NCI-H2227 (cell line): ENCODE data around the gene KRT82.

ENCODE experiments used
- DNase-seq: peaks from one replicate; lab custom pipeline; 2025; ENCODE audit not compliant: unreplicated experiment; lab: John Stamatoyannopoulos, UW

Gene KRT82

GRCh38 chr12:52362118-52362726 lies 43.9 kb downstream of the KRT82 start:
- DNase-seq, result no peak

DNA sequence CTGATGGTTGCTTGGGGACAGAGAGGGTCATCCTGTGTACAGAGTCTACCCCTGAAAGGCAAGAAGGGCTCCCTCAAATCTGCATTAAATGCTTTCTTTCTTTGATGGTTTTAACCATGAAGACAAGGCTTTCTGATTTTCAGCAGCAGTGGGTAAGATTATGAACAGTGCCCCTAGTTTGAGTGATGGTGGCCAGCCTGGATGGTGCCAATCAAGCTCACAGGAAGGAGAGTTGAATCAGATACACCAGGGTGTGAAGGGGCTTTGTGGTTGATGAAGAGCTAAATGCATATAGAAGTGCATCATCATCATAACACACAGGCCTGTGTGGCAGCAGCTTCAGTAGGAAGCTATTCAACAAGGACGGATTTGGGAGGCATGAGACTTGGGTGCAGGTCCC lies 44.6 kb downstream of the KRT82 start:
- no peak for DNase-seq

DNA sequence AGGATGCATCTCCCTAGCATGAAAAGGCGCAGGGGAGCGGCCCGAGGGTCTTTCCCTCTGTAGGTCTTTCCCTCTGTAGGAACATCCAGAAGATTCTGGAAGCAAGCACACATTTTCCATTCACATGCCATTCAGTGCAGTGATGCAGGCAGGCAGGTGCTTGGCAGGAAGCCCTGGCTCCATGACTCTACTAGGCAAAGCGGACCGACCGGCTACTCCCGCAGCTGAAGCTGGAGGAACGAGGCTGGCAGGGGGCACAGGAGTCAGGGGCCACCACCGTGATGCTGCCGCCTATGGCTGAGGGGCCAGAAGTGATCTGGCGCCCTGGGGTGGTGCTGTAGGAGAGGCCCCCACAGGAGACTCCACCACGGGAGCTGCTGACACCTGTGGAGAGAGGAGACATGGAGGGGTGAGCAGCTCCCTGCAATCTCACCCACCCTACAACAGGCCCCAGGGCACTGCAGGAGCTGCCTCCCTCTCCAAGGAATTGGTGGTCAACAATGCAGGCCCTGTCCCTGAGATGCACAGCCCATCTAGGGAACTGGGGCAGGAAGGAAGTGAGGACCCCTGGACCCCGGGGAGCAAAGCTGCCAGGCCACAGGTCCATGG lies 45.4 kb downstream of the KRT82 start:
- DNase-seq, result no peak

DNA sequence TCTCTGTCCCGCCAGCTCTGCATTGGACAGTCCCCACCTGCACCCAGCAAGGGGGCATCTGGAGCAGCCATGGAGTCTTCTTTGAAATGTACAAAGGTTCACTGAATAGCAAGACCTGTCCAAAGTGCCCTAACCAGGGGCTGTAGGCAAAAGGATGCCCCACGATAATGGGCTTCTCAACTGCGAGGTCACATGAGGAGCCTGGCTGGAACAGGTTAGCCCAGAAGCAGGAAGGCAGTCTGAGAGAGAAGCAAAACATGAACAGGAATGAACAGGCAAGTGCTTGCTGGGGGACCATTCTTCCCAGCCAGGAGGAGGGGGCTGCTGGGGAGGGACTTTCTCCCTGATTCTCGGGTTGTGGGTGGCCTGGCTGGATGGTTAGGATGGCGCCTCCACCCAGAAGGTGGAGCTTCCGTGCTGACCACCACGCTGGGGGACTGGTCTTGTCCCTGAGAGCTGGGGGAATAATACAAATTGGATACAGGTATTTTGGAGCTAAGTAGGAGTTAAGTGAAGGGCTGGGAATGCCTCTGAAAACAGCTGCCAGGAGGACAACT lies 46.0 kb downstream of the KRT82 start:
- no peak for DNase-seq

- no peak for DNase-seq
Measured at GRCh38 chr12:52359621-52360061, 46.5 kb downstream of the KRT82 start.

DNA sequence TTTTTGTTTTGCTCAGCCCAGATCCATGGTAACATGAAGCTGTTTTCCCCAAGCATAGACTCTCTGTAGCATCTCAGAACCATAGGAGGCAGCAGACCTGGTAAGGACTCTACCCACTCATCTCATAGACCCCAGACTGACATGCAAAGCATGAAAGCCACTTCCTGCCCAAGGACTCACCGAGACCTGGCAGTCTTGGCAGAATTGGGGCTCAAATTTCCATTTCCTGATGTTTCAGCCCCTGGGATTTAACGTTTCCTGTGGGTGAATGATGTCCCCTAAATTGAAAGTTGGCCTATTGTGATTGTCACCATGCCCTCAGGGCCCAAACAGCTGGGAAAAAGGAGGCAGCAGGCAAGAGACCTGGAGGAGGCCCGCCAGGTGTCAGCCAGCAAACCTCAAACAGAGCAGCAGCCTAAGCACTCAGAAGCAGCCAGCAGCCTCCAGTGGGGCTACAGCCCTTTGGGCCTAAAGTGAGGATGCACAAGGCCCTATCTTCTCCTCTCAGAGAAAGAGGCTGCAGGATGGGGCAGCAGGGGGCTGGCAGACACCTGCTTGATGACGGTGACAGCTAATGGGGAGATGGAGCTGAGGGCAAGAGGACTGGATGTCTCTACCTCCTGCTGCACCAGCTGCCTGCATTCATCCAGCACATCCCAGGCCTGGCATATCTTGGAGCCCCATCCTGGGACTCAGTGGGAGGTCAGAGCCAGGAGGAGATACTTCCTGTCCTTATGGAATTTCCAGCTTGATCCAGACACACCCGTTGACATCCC lies 47.4 kb downstream of the KRT82 start:
- no peak for DNase-seq

- no peak for DNase-seq
Measured at GRCh38 chr12:52356762-52357580, 49.2 kb downstream of the KRT82 start.

GRCh38 chr12:52356031-52356761 lies 49.9 kb downstream of the KRT82 start:
- DNase-seq, result no peak

- no peak for DNase-seq
Measured at GRCh38 chr12:52355176-52355575, 51.0 kb downstream of the KRT82 start.

- no peak for DNase-seq
Measured at GRCh38 chr12:52354200-52354599, 51.9 kb downstream of the KRT82 start.

DNA sequence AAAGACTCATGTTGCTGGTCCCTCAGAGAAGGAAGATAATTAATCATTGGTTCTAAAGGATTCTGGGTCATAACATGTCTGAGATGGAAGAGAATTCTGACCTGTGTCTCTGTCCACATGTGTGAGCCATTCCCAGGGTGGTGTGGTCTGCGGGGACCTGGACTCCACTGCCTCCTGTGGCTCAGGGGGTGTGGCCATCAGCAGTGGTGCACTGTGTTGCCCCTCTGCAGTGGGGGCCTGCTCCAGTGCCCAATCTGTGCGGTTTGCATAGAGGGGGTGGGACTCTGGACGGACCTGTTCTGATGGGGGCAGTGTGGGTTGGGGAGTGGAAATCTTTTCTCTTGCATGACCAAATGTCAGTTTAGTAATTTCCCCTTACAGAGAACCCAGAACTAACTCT lies 52.4 kb downstream of the KRT82 start:
- DNase-seq, result no peak

- DNase-seq, result no peak
Measured at GRCh38 chr12:52352951-52353350, 53.2 kb downstream of the KRT82 start.

GRCh38 chr12:52351196-52352059 lies 54.7 kb downstream of the KRT82 start:
- DNase-seq, result no peak

DNA sequence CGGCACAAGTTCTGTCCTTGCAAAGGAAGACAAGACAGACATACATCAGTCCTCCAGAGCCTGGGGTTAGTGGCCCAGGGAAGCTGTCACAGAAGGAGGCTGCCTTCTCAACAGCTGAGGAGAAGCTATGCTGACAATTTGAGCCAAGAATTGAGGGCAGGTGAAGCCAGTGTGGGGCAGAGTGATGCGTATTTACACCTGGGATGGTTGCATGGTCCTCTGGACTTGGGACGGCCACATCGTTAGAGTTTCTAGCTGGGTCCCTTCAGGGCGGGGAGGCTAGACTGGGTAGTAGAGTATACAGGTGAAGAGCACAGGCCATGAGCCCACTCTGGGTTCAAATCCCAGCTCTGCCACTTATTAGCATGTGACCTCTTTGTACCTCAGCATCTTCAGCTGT lies 55.3 kb downstream of the KRT82 start:
- DNase-seq, result no peak

DNA sequence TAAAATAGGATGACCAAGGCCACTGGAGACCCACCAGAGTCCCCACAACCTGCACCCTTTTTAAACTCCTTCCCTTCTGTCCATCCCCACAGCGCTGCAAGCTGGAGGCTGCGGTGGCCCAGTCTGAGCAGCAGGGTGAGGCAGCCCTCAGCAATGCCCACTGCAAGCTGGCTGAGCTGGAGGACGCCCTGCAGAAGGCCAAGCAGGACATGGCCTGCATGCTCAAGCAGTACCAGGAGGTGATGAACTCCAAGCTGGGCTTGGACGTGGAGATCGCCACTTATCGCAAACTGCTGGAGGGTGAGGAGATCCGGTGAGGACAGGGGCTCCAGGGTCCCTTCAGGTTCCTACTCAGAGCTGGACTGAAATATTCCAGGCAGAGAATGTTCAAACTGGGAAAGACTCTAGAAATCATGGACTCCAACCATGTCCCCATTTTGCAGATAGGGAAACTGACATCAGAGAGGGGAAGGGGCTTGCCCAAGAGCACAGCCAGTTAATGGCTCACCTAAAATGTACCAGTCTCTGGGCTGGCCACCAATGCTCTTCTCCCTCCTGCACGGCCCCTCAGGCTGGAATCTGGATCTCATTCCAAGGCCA lies 56.0 kb downstream of the KRT82 start:
- no peak for DNase-seq

GRCh38 chr12:52349196-52349595 lies 56.9 kb downstream of the KRT82 start:
- DNase-seq, result no peak

- no peak for DNase-seq
Measured at GRCh38 chr12:52347551-52348510, 58.3 kb downstream of the KRT82 start.

DNA sequence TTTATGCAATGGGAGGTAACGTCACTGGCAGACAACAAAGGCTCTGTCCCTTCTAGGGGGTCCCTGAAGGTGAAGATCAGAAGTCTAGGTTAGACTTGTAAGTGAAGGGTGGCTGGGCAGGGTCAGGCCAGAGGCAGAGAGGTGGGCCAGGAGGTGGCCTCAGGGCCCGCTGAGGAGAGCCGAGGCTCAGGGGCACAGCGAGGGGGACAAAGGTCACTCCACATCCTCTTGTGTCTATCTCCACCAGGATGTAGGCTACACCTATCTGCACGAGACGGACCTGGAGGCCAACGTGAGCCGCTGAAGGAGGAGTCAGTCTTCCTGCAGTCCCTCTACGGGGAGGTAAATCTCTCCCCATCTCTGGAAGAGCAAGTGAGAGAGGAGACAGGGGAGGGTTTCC lies 59.1 kb downstream of the KRT82 start:
- no peak for DNase-seq
